ENCODE data around the gene S100G. TPM values are rescaled to one million over a fixed set of nuclear protein-coding genes. Genes with fewer than 3 reads are reported as not detected.
A peak's percentile ranks its signal among the peaks of the same experiment; 100 is the strongest.

S100G gene
- total and polyA plus RNA-seq, 2 of the 4 experiments (the other 2 are of a cell fraction): not detected

DNA sequence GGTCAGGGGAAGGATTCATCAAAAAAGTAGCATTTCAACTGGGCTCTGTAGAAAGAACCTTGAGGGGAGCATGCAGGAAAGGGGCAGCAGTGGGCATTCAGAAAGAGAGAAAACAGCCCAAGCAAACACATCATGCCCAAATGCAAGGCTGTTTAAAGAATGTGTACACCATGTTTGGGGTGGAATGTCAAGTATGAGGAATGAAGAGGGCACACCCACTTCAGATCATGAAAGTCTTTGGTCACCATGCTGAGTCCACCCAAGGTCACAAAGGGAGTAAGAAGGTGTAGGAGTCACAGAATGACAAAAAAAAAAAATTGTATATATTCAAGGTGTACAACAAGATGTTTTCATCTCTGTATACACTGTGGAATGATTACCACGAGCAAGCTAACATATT lies 9.4 kb downstream of the S100G start:
- Histone ChIP-seq H3K14ac (replicated peaks; ENCODE audit: low read depth, low read length) (peak overlapping the region; percentile 83), H3K18ac (ENCODE audit: low read depth, low read length) (peak overlapping the region; percentile 65; the same call in 1 of the 2 replicates), H4K5ac (ENCODE audit: low read depth, low read length) (peak overlapping the region; percentile 74; the same call in 1 of the 2 replicates), H2AFZ (replicated peaks; ENCODE audit: low read length, poor library complexity) (no peak overlapping the region), H2AK5ac (ENCODE audit: low read depth, low read length) (peak overlapping the region; percentile 72), H3K9ac (ENCODE audit: low read depth, low read length) (no peak overlapping the region), H3K9me1 (ENCODE audit: insufficient read depth, low read length) (no peaks in the 10 kb centered on the region; the same call in 1 of the 2 replicates), H2BK120ac (ENCODE audit: low read depth, low read length) (peak overlapping the region; percentile 91), H3K9me3 (ENCODE audit: control insufficient read depth, insufficient read depth, low read length) (no peaks in the 10 kb centered on the region), H2BK5ac (ENCODE audit: low read depth, low read length, poor library complexity, severe bottlenecking) (peak overlapping the region; percentile 98), H3K4ac (ENCODE audit: low read depth, low read length) (peak overlapping the region; percentile 91), H3K79me1 (ENCODE audit: low read depth in 1 of 2, low read length in 2 of 2) (peaks cover 0 to 19% of the 10 kb centered on the region in 2 experiments; a peak in 1 of 4 replicates), H3K27ac (ENCODE audit: insufficient read depth, low read length) (peak overlapping the region; percentile 57), H2AK9ac (replicated peaks; ENCODE audit: low read depth, low read length, poor library complexity) (peak overlapping the region; percentile 6), H4K8ac (ENCODE audit: low read depth in 2 of 2, low read length in 2 of 2) (peak overlapping the region in 1 of 2 experiments; percentile 89; a peak in 3 of 4 replicates), H3K23ac (ENCODE audit: low read depth, low read length) (peak overlapping the region; percentile 77), H4K91ac (ENCODE audit: insufficient read depth, low read depth, low read length) (peak overlapping the region; percentile 87), H3K56ac (ENCODE audit: extremely low read depth, insufficient read depth, low read length) (peak overlapping the region; percentile 56; the same call in 1 of the 2 replicates), H4K20me1 (ENCODE audit: insufficient read depth, low read length) (no peaks in the 10 kb centered on the region), H3K4me1 (ENCODE audit: control insufficient read depth, insufficient read depth, low read length) (peaks cover 8% of the 10 kb centered on the region), H2BK15ac (ENCODE audit: low read depth, low read length) (peak overlapping the region; percentile 16; the same call in 2 of the 3 replicates), H3K4me3 (ENCODE audit: insufficient read depth, low read depth, low read length) (no peak overlapping the region), H3K4me2 (ENCODE audit: low read depth, low read length) (peak overlapping the region; percentile 24; the same call in 1 of the 2 replicates), H3K27me3 (ENCODE audit: control insufficient read depth, insufficient read depth, low read length) (no peaks in the 10 kb centered on the region; the same call in 1 of the 2 replicates), H2BK20ac (ENCODE audit: low read depth, low read length) (peak overlapping the region; percentile 94), H3K36me3 (ENCODE audit: control insufficient read depth, insufficient read depth, low read length) (no peaks in the 10 kb centered on the region)
- TF ChIP-seq, protein P1, sequence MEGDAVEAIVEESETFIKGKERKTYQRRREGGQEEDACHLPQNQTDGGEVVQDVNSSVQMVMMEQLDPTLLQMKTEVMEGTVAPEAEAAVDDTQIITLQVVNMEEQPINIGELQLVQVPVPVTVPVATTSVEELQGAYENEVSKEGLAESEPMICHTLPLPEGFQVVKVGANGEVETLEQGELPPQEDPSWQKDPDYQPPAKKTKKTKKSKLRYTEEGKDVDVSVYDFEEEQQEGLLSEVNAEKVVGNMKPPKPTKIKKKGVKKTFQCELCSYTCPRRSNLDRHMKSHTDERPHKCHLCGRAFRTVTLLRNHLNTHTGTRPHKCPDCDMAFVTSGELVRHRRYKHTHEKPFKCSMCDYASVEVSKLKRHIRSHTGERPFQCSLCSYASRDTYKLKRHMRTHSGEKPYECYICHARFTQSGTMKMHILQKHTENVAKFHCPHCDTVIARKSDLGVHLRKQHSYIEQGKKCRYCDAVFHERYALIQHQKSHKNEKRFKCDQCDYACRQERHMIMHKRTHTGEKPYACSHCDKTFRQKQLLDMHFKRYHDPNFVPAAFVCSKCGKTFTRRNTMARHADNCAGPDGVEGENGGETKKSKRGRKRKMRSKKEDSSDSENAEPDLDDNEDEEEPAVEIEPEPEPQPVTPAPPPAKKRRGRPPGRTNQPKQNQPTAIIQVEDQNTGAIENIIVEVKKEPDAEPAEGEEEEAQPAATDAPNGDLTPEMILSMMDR (conservative IDR thresholded peaks at IDR 0.05; ENCODE audit: low read depth, low read length): no peak
- TF ChIP-seq MAZ (IDR thresholded peaks at IDR 0.05; ENCODE audit: borderline replicate concordance, low read depth, low read length) (no peak), CHD1 (IDR thresholded peaks at IDR 0.05; ENCODE audit: low read depth, low read length) (no peak), BHLHE40 (IDR thresholded peaks at IDR 0.05; ENCODE audit: low read depth, low read length) (no peak), NFE2L2 (IDR thresholded peaks at IDR 0.05; ENCODE audit: low read depth, low read length) (no peak), MXI1 (IDR thresholded peaks at IDR 0.05; ENCODE audit: borderline replicate concordance, low read depth, low read length) (no peak), MAFK (IDR thresholded peaks at IDR 0.05; ENCODE audit: low read depth, low read length) (no peak), FOS (IDR thresholded peaks at IDR 0.05; ENCODE audit: low read depth, low read length) (no peak), RAD21 (IDR thresholded peaks at IDR 0.05; ENCODE audit: low read length) (no peak), RFX5 (IDR thresholded peaks at IDR 0.05; ENCODE audit: low read depth, low read length) (no peak), RCOR1 (IDR thresholded peaks at IDR 0.05; ENCODE audit: insufficient replicate concordance, low read length) (no peak), CEBPB (IDR thresholded peaks at IDR 0.05; ENCODE audit: low read depth, low read length) (no peak), POLR2A (IDR thresholded peaks at IDR 0.05; ENCODE audit: low read depth, low read length) (no peak), SMC3 (IDR thresholded peaks at IDR 0.05; ENCODE audit: low read depth, low read length) (no peak)
- TF ChIP-seq, protein P2, sequence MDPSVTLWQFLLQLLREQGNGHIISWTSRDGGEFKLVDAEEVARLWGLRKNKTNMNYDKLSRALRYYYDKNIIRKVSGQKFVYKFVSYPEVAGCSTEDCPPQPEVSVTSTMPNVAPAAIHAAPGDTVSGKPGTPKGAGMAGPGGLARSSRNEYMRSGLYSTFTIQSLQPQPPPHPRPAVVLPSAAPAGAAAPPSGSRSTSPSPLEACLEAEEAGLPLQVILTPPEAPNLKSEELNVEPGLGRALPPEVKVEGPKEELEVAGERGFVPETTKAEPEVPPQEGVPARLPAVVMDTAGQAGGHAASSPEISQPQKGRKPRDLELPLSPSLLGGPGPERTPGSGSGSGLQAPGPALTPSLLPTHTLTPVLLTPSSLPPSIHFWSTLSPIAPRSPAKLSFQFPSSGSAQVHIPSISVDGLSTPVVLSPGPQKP (IDR thresholded peaks at IDR 0.05; ENCODE audit: borderline replicate concordance, low read depth, low read length): no peak
- TF ChIP-seq, protein P3, sequence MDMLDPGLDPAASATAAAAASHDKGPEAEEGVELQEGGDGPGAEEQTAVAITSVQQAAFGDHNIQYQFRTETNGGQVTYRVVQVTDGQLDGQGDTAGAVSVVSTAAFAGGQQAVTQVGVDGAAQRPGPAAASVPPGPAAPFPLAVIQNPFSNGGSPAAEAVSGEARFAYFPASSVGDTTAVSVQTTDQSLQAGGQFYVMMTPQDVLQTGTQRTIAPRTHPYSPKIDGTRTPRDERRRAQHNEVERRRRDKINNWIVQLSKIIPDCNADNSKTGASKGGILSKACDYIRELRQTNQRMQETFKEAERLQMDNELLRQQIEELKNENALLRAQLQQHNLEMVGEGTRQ (IDR thresholded peaks at IDR 0.05; ENCODE audit: low read depth, low read length): no peak
- no TSS peak for BruUV-seq (replicated peaks)
- in situ Hi-C loops (cut with MboI; ENCODE audit: low sequenced_read_pairs) (no loop called here), intact Hi-C loops (cut with micrococcal nuclease) (no loop called here), dilution Hi-C loops (cut with HindIII; ENCODE audit: low sequenced_read_pairs, unreplicated experiment) (no loop called here)
- DNase-seq: no peak
- ATAC-seq (ENCODE audit: low read depth): 0 out of 2 replicates have a peak, but pooled peaks have one; percentile 25
- POLR2A ChIA-PET (ENCODE audit: unreplicated experiment): no interaction called here
- CTCF ChIA-PET: no interaction called here
- no CpG with 5 or more reads among the region's 1 CpG for WGBS, 2 experiments (ENCODE audit: extremely low coverage in 2 of 2, insufficient read length in 1 of 2)
